ENCODE results near the gene EFNA5. TPM values are rescaled to one million over a fixed set of nuclear protein-coding genes. Genes with fewer than 3 reads are reported as not detected.

Gene EFNA5
- polyA plus RNA-seq, 1 of the 3 experiments (the other 2 are of a cell fraction), result 0.81 TPM

DNA sequence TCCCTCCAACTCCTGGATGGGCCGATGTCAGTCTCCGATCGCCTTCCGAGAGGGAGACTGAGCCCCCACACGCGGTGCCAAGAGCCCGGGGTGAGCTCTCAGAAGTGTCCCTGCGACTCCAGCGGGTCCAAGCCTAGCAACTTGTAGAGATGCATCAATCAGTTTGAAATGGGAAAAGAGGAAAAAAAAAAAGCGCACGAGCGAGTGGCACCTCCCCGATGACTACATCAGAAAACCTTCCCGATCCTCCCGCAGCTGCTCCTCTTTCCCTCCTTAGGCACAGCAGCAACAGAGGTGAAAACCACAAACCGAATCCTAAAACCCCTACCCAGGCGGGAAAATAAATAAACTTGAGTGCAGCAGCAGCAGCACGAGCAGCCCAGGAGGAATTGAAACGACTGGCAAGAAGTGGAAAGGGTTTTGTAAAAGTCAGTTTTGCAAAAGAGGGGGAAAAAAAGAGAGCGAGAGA lies 1.0 kb upstream of the EFNA5 start:
- Histone ChIP-seq H3K9me2 (no peaks in the 10 kb centered on the region), H2AFZ (ENCODE audit: low read depth) (peak overlapping the region; percentile 93), H3K79me2 (ENCODE audit: insufficient read depth) (no peaks in the 10 kb centered on the region; the same call in 1 of the 2 replicates), H3K9me3 (no peaks in the 10 kb centered on the region), H3K27ac (ENCODE audit: low read depth in 2 of 2, low read length in 1 of 2) (peak overlapping the region; percentile 35 to 95; a peak in 3 of 4 replicates), H3K4me2 (peak overlapping the region; percentile 100), H4K20me1 (ENCODE audit: insufficient read depth) (no peaks in the 10 kb centered on the region), H3K4me3 (ENCODE audit: low read depth in 2 of 2, low read length in 1 of 2) (peak overlapping the region; percentile 74 to 84), H3K36me3 (replicated peaks in 1 of 2; ENCODE audit: control insufficient read depth in 1 of 2, insufficient read depth in 2 of 2, low read length in 1 of 2) (no peaks in the 10 kb centered on the region), H3K27me3 (ENCODE audit: insufficient read depth) (peaks cover 13% of the 10 kb centered on the region; the same call in 1 of the 2 replicates), H3K4me1 (ENCODE audit: control insufficient read depth in 1 of 2, insufficient read depth in 2 of 2, low read depth in 1 of 2, low read length in 1 of 2) (peaks cover 0 to 3% of the 10 kb centered on the region in 2 experiments; a peak in 1 of 4 replicates), H3F3A (replicated peaks; ENCODE audit: insufficient read depth) (peaks cover 7% of the 10 kb centered on the region), H3K9ac (peak overlapping the region; percentile 47; the same call in 1 of the 2 replicates)
- WGBS (ENCODE audit: low lambda C conversion rate), result under 1% methylated on average over 20 of the region's 20 CpGs
- TF ChIP-seq TAF1 (IDR thresholded peaks at IDR 0.05; ENCODE audit: borderline replicate concordance, low read depth, low read length) (peak; percentile 37; the same call in 1 of the 2 replicates), SIN3A (IDR thresholded peaks at IDR 0.05; ENCODE audit: borderline replicate concordance, low read depth, low read length) (no peak), NFIC (IDR thresholded peaks at IDR 0.05; ENCODE audit: borderline replicate concordance) (no peak), GABPA (IDR thresholded peaks at IDR 0.05; ENCODE audit: low read depth) (no peak), REST (IDR thresholded peaks at IDR 0.05; ENCODE audit: low read depth, low read length) (0 out of 2 replicates have a peak, but pooled peaks have one; percentile 0), MAX (IDR thresholded peaks at IDR 0.05; ENCODE audit: low read depth) (peak; percentile 6; the same call in 1 of the 2 replicates), FOXJ3 (CRISPR knock-in tag; IDR thresholded peaks at IDR 0.05) (0 out of 2 replicates have a peak, but pooled peaks have one; percentile 18), POLR2AphosphoS5 (IDR thresholded peaks at IDR 0.05; ENCODE audit: low read depth, low read length) (0 out of 2 replicates have a peak, but pooled peaks have one; percentile 23), TCF12 (IDR thresholded peaks at IDR 0.05) (no peak), IRF3 (IDR thresholded peaks at IDR 0.05; ENCODE audit: low read depth, low read length) (no peak)
- TF ChIP-seq, protein P1, sequence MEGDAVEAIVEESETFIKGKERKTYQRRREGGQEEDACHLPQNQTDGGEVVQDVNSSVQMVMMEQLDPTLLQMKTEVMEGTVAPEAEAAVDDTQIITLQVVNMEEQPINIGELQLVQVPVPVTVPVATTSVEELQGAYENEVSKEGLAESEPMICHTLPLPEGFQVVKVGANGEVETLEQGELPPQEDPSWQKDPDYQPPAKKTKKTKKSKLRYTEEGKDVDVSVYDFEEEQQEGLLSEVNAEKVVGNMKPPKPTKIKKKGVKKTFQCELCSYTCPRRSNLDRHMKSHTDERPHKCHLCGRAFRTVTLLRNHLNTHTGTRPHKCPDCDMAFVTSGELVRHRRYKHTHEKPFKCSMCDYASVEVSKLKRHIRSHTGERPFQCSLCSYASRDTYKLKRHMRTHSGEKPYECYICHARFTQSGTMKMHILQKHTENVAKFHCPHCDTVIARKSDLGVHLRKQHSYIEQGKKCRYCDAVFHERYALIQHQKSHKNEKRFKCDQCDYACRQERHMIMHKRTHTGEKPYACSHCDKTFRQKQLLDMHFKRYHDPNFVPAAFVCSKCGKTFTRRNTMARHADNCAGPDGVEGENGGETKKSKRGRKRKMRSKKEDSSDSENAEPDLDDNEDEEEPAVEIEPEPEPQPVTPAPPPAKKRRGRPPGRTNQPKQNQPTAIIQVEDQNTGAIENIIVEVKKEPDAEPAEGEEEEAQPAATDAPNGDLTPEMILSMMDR (IDR thresholded peaks at IDR 0.05), result no peak
- CTCF ChIA-PET, result interaction anchor here (1.0 to 1.7 kb wide), 4 partner anchors 100 to 805 kb away, joined by 3 to 5 read pairs (median 3); no protein-coding TSS in a partner anchor
- peak; percentile 60 for DNase-seq
- POLR2A ChIA-PET, result interaction anchor here (0.6 to 1.2 kb wide), 3 partner anchors 55 to 117 kb away, joined by 3 read pairs; no protein-coding TSS in a partner anchor

All from SK-N-SH (cell line).